HEK293 (cell line): ENCODE data around the gene DCTN5.

Experiments
- AEBP2 ChIP-seq: fragments of 450-650 bp; formaldehyde crosslinking; IDR thresholded peaks from 2 replicates; pipeline ENCODE4 v1.5.1; 2016; ENCODE audit warnings: missing biosample characterization, missing genetic modification characterization, borderline replicate concordance
- CTCF ChIP-seq: fragments of 450-650 bp; formaldehyde crosslinking; IDR thresholded peaks from 2 replicates; pipeline ENCODE4 v1.5.1; 2016; ENCODE audit warnings: missing biosample characterization, missing genetic modification characterization
- GLI4 ChIP-seq: fragments of 450-650 bp; formaldehyde crosslinking; IDR thresholded peaks from 2 replicates; pipeline ENCODE4 v1.5.1; 2016; ENCODE audit warnings: missing biosample characterization, missing genetic modification characterization
- PATZ1 ChIP-seq: fragments of 450-650 bp; formaldehyde crosslinking; IDR thresholded peaks from 2 replicates; pipeline ENCODE4 v1.5.1; 2016; ENCODE audit warnings: missing biosample characterization, missing genetic modification characterization
- TRIM28 ChIP-seq: IDR thresholded peaks from 2 replicates; pipeline ENCODE4 v1.6.1; 2011; ENCODE audit warnings: low read length, control low read depth, borderline replicate concordance
- ZBTB20 ChIP-seq: fragments of 450-650 bp; formaldehyde crosslinking; IDR thresholded peaks from 2 replicates; pipeline ENCODE4 v1.5.1; 2016; ENCODE audit warnings: missing biosample characterization, missing genetic modification characterization
- ZBTB7A ChIP-seq: fragments of 450-650 bp; formaldehyde crosslinking; IDR thresholded peaks from 2 replicates; pipeline ENCODE4 v1.5.1; 2016; ENCODE audit warnings: low read depth, missing biosample characterization, missing genetic modification characterization
- ZBTB8A ChIP-seq: fragments of 450-650 bp; formaldehyde crosslinking; IDR thresholded peaks from 2 replicates; pipeline ENCODE4 v1.5.1; 2016; ENCODE audit warnings: missing biosample characterization, missing genetic modification characterization
- ZFP37 ChIP-seq: fragments of 450-650 bp; formaldehyde crosslinking; IDR thresholded peaks from 2 replicates; pipeline ENCODE4 v1.5.1; 2016; ENCODE audit warnings: missing biosample characterization, missing genetic modification characterization
- ZNF155 ChIP-seq: fragments of 450-650 bp; formaldehyde crosslinking; IDR thresholded peaks from 2 replicates; pipeline ENCODE4 v1.5.1; 2016; ENCODE audit warnings: missing biosample characterization, missing genetic modification characterization
- ZNF404 ChIP-seq: fragments of 450-650 bp; formaldehyde crosslinking; IDR thresholded peaks from 2 replicates; pipeline ENCODE4 v1.5.1; 2017; ENCODE audit warnings: missing biosample characterization, missing genetic modification characterization
- ZNF426 ChIP-seq: fragments of 450-650 bp; formaldehyde crosslinking; IDR thresholded peaks from 2 replicates; pipeline ENCODE4 v1.5.1; 2017; ENCODE audit warnings: missing biosample characterization, missing genetic modification characterization, mild to moderate bottlenecking, inconsistent platforms, moderate library complexity
- ZNF658 ChIP-seq: fragments of 450-650 bp; formaldehyde crosslinking; IDR thresholded peaks from 2 replicates; pipeline ENCODE4; 2016; ENCODE audit warnings: missing biosample characterization, missing genetic modification characterization

GRCh38 chr16:23706439-23706838 is 65.2 kb downstream of the DCTN5 start:
- no peak for TF ChIP-seq CTCF (tag by site-specific recombination)
- TF ChIP-seq PATZ1: no peak
- no peak for TF ChIP-seq ZBTB7A
- no peak for TF ChIP-seq ZFP37 (tag by site-specific recombination)
- TF ChIP-seq ZBTB8A: no peak
- TF ChIP-seq GLI4 (tag by site-specific recombination): no peak
- no peak for TF ChIP-seq ZNF155 (tag by site-specific recombination)
- TF ChIP-seq AEBP2 (tag by site-specific recombination): no peak
- no peak for TF ChIP-seq ZBTB20 (tag by site-specific recombination)
- no peak for TF ChIP-seq ZNF404
- no peak for TF ChIP-seq TRIM28
- no peak for TF ChIP-seq ZNF658 (tag by site-specific recombination)
- no peak for TF ChIP-seq ZNF426
